HG03039 (cell line): ENCODE data around the gene SAMD3.
"Not testable (repeated sequence)": the region's sequence is repeated elsewhere in the genome, so short reads cannot be mapped to it uniquely, and the experiment has no call there.

Experiments used
- ATAC-seq: cut with Tn5 transposase; IDR thresholded peaks from one replicate; pipeline ENCODE4 v1.9.1; 2021; ENCODE audit warnings: mild to moderate bottlenecking, moderate library complexity; ENCODE audit not compliant: unreplicated experiment

Gene SAMD3

GRCh38 chr6:130212215-130212874 lies 10.4 kb downstream of the SAMD3 start:
- no peak for ATAC-seq

GRCh38 chr6:130211691-130212090 lies 11.1 kb downstream of the SAMD3 start:
- ATAC-seq = no peak

GRCh38 chr6:130207979-130208649 lies 14.6 kb downstream of the SAMD3 start:
- no peak for ATAC-seq

GRCh38 chr6:130206479-130206878 lies 16.3 kb downstream of the SAMD3 start:
- no peak for ATAC-seq

GRCh38 chr6:130204322-130204721 lies 18.4 kb downstream of the SAMD3 start:
- no peak for ATAC-seq

GRCh38 chr6:130203370-130203769 lies 19.4 kb downstream of the SAMD3 start:
- ATAC-seq = no peak

- no peak for ATAC-seq
Observed at GRCh38 chr6:130202782-130203181, 20.0 kb downstream of the SAMD3 start.

GRCh38 chr6:130200020-130200419 lies 22.7 kb downstream of the SAMD3 start:
- ATAC-seq = no peak

GRCh38 chr6:130198483-130199035 lies 24.2 kb downstream of the SAMD3 start:
- no peak for ATAC-seq

GRCh38 chr6:130197816-130198482 lies 24.8 kb downstream of the SAMD3 start:
- not testable (repeated sequence) for ATAC-seq

- ATAC-seq = not testable (repeated sequence)
Observed at GRCh38 chr6:130194434-130194833, 28.3 kb downstream of the SAMD3 start.

GRCh38 chr6:130190701-130191690 lies 31.8 kb downstream of the SAMD3 start:
- ATAC-seq = no peak

GRCh38 chr6:130189531-130190397 lies 33.0 kb downstream of the SAMD3 start:
- ATAC-seq = no peak

- no peak for ATAC-seq
Observed at GRCh38 chr6:130188207-130188899, 34.4 kb downstream of the SAMD3 start.

GRCh38 chr6:130187335-130188206 lies 35.2 kb downstream of the SAMD3 start:
- no peak for ATAC-seq

GRCh38 chr6:130185658-130186057 lies 37.1 kb downstream of the SAMD3 start:
- no peak for ATAC-seq

- ATAC-seq = no peak
Observed at GRCh38 chr6:130183271-130184222, 39.2 kb downstream of the SAMD3 start.
